ENCODE results near the gene INSIG2.

DNA sequence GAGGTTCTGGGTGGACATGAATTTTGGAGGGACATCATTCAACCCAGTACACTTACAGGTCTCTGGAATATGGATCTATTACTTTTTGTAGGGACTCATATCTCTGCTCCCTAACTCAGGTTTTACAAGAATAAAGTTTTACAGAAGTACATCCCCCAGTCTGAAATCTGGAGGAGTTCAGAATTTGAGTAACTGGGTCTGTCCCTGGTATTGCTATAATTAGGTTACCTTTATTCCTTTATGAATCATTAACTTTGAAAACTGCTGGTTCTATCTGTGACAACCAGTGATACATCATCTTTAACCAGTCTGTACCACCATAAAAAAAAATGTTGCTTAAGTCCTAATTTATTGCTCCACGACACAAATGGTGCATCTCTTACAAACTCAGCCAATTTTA, 59.9 kb downstream of the INSIG2 start:
- TF ChIP-seq POLR2AphosphoS5 (IDR thresholded peaks at IDR 0.05; ENCODE audit: low read depth, low read length) (no peak), SIN3A (IDR thresholded peaks at IDR 0.05; ENCODE audit: borderline replicate concordance, low read depth, low read length) (no peak), EP300 (IDR thresholded peaks at IDR 0.05; ENCODE audit: borderline replicate concordance in 1 of 2, low read depth in 1 of 2, low read length in 1 of 2) (no peak), YY1 (IDR thresholded peaks at IDR 0.05; ENCODE audit: low read depth) (no peak), JUND (IDR thresholded peaks at IDR 0.05) (no peak), GABPA (IDR thresholded peaks at IDR 0.05; ENCODE audit: low read depth) (no peak), FOXM1 (IDR thresholded peaks at IDR 0.05; ENCODE audit: low read depth) (no peak)
- TF ChIP-seq, protein P1, sequence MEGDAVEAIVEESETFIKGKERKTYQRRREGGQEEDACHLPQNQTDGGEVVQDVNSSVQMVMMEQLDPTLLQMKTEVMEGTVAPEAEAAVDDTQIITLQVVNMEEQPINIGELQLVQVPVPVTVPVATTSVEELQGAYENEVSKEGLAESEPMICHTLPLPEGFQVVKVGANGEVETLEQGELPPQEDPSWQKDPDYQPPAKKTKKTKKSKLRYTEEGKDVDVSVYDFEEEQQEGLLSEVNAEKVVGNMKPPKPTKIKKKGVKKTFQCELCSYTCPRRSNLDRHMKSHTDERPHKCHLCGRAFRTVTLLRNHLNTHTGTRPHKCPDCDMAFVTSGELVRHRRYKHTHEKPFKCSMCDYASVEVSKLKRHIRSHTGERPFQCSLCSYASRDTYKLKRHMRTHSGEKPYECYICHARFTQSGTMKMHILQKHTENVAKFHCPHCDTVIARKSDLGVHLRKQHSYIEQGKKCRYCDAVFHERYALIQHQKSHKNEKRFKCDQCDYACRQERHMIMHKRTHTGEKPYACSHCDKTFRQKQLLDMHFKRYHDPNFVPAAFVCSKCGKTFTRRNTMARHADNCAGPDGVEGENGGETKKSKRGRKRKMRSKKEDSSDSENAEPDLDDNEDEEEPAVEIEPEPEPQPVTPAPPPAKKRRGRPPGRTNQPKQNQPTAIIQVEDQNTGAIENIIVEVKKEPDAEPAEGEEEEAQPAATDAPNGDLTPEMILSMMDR (IDR thresholded peaks at IDR 0.05) = no peak
- TF ChIP-seq, protein P2, sequence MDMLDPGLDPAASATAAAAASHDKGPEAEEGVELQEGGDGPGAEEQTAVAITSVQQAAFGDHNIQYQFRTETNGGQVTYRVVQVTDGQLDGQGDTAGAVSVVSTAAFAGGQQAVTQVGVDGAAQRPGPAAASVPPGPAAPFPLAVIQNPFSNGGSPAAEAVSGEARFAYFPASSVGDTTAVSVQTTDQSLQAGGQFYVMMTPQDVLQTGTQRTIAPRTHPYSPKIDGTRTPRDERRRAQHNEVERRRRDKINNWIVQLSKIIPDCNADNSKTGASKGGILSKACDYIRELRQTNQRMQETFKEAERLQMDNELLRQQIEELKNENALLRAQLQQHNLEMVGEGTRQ (IDR thresholded peaks at IDR 0.05; ENCODE audit: borderline replicate concordance, low read depth, low read length) = no peak
- TF ChIP-seq, protein P3, sequence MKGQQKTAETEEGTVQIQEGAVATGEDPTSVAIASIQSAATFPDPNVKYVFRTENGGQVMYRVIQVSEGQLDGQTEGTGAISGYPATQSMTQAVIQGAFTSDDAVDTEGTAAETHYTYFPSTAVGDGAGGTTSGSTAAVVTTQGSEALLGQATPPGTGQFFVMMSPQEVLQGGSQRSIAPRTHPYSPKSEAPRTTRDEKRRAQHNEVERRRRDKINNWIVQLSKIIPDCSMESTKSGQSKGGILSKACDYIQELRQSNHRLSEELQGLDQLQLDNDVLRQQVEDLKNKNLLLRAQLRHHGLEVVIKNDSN (IDR thresholded peaks at IDR 0.05; ENCODE audit: borderline replicate concordance, low read depth) = no peak
- TF ChIP-seq, protein P4, sequence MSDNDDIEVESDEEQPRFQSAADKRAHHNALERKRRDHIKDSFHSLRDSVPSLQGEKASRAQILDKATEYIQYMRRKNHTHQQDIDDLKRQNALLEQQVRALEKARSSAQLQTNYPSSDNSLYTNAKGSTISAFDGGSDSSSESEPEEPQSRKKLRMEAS (IDR thresholded peaks at IDR 0.05; ENCODE audit: low read depth) = no peak
